Sciatic nerve (tissue), 2 donors: ENCODE measurements around the gene DIAPH3. TPM values are rescaled to one million over a fixed set of nuclear protein-coding genes. Genes with fewer than 3 reads are reported as not detected.

ENCODE experiments used
- ATAC-seq: fragments of 200-7000 bp; cut with Tn5 transposase; one replicate; pipeline ENCODE4 v1.9.1; 2020; ENCODE audit warnings: mild to moderate bottlenecking, moderate library complexity
- DNase-seq: peaks from one replicate; pipeline ENCODE4 v3.0.0-alpha.2; 2020; ENCODE audit warnings: low spot score
- intact Hi-C: fragments of 100-400 bp; cut with DNase I; formaldehyde crosslinking; loops from one replicate; pipeline ENCODE4 v1.14.2; 2022
- total RNA-seq: library from RNA; stranded (reverse); fragmentation: NEBNext Ultra II Directional; extraction: Animal tissue kit (Norgen Biotek cat#: 25700); gene quantifications from one replicate; pipeline ENCODE4 v1.2.1, GENCODE V29; 2021
- donor health status: DM: no; HTN: no; CAD: no.
- donor health status: DM: no; HTN: no; CAD: no.

The DIAPH3 gene
- total RNA-seq, 1 donor from 2014 or later: 0.31 TPM

GRCh38 chr13:59996461-59996980 is 167.2 kb downstream of the DIAPH3 start:
- ATAC-seq: no peak
- no peak for DNase-seq
- intact Hi-C loops: no loop called here

GRCh38 chr13:59991395-59991794 is 172.3 kb downstream of the DIAPH3 start:
- ATAC-seq: no peak
- DNase-seq: no peak
- intact Hi-C loops: no loop called here

GRCh38 chr13:59982631-59983382 is 180.9 kb downstream of the DIAPH3 start:
- intact Hi-C loops: no loop called here
- DNase-seq (no peak), ATAC-seq (no peak)

- DNase-seq (no peak), ATAC-seq (no peak)
- intact Hi-C loops: no loop called here
Observed at GRCh38 chr13:59979589-59979988, 184.1 kb downstream of the DIAPH3 start.

GRCh38 chr13:59978862-59979261 is 184.9 kb downstream of the DIAPH3 start:
- DNase-seq (no peak), ATAC-seq (no peak)
- intact Hi-C loops: no loop called here

GRCh38 chr13:59976856-59977255 is 186.9 kb downstream of the DIAPH3 start:
- DNase-seq (no peak), ATAC-seq (no peak)
- intact Hi-C loops: no loop called here

GRCh38 chr13:59975807-59976435 is 187.8 kb downstream of the DIAPH3 start:
- no peak for DNase-seq
- intact Hi-C loops: no loop called here
- no peak for ATAC-seq

- DNase-seq (no peak), ATAC-seq (no peak)
- intact Hi-C loops: no loop called here
Observed at GRCh38 chr13:59970847-59971246, 192.9 kb downstream of the DIAPH3 start.

GRCh38 chr13:59963827-59964226 is 199.9 kb downstream of the DIAPH3 start:
- intact Hi-C loops: no loop called here
- DNase-seq: no peak
- no peak for ATAC-seq

GRCh38 chr13:59963383-59963782 is 200.3 kb downstream of the DIAPH3 start:
- no peak for ATAC-seq
- intact Hi-C loops: no loop called here
- no peak for DNase-seq

GRCh38 chr13:59962343-59962742 is 201.4 kb downstream of the DIAPH3 start:
- intact Hi-C loops: no loop called here
- no peak for ATAC-seq
- DNase-seq: no peak

- no peak for ATAC-seq
- intact Hi-C loops: no loop called here
- no peak for DNase-seq
Observed at GRCh38 chr13:59960683-59961082, 203.0 kb downstream of the DIAPH3 start.

- intact Hi-C loops: no loop called here
- no peak for ATAC-seq
- no peak for DNase-seq
Observed at GRCh38 chr13:59957438-59957837, 206.3 kb downstream of the DIAPH3 start.

- ATAC-seq (no peak), DNase-seq (no peak)
- intact Hi-C loops: no loop called here
Observed at GRCh38 chr13:59954601-59955000, 209.1 kb downstream of the DIAPH3 start.

- DNase-seq: no peak
- intact Hi-C loops: no loop called here
- no peak for ATAC-seq
Observed at GRCh38 chr13:59951011-59951410, 212.7 kb downstream of the DIAPH3 start.

GRCh38 chr13:59950266-59950665 is 213.5 kb downstream of the DIAPH3 start:
- no peak for DNase-seq
- intact Hi-C loops: no loop called here
- ATAC-seq: no peak

GRCh38 chr13:59948686-59949085 is 215.0 kb downstream of the DIAPH3 start:
- DNase-seq (no peak), ATAC-seq (no peak)
- intact Hi-C loops: no loop called here

- DNase-seq (no peak), ATAC-seq (no peak)
- intact Hi-C loops: no loop called here
Observed at GRCh38 chr13:59946944-59947343, 216.8 kb downstream of the DIAPH3 start.

GRCh38 chr13:59931621-59932020 is 232.1 kb downstream of the DIAPH3 start:
- no peak for DNase-seq
- ATAC-seq: no peak
- intact Hi-C loops: no loop called here

- ATAC-seq: no peak
Observed at GRCh38 chr13:59924256-59924655, 239.5 kb downstream of the DIAPH3 start.

GRCh38 chr13:59915252-59915651 is 248.5 kb downstream of the DIAPH3 start:
- intact Hi-C loops: no loop called here
- no peak for DNase-seq
- no peak for ATAC-seq

More at GRCh38 chr13:59924256-59924655, 239.5 kb downstream of the DIAPH3 start:
- intact Hi-C loops: no loop called here
- no peak for DNase-seq
